ENCODE measurements around the gene ME3. TPM values are rescaled to one million over a fixed set of nuclear protein-coding genes. Genes with fewer than 3 reads are reported as not detected.

The ME3 gene
- polyA plus RNA-seq, 2 of the 4 experiments (the other 2 are of a cell fraction), result 19.7 to 22.3 TPM

- TF ChIP-seq ELK1 (IDR thresholded peaks at IDR 0.05; ENCODE audit: low read depth, low read length), result no peak
- TF ChIP-seq SMC3 (IDR thresholded peaks at IDR 0.05), result 0 out of 3 replicates have a peak, but pooled peaks have one; percentile 12
- TF ChIP-seq PHF8 (IDR thresholded peaks at IDR 0.05; ENCODE audit: borderline replicate concordance, low read depth), result no peak
- peak; percentile 45; the same call in 1 of the 2 replicates for TF ChIP-seq HOXB5 (CRISPR knock-in tag; IDR thresholded peaks at IDR 0.05)
- peak; percentile 50 to 82; a peak in 3 of 5 replicates for TF ChIP-seq EP300 (IDR thresholded peaks at IDR 0.05)
- TF ChIP-seq GATA3 (IDR thresholded peaks at IDR 0.05; ENCODE audit: borderline replicate concordance), result peak; percentile 96
- TF ChIP-seq RARB (CRISPR knock-in tag; IDR thresholded peaks at IDR 0.05), result no peak
- TF ChIP-seq HMGXB4 (CRISPR knock-in tag; IDR thresholded peaks at IDR 0.05; ENCODE audit: borderline replicate concordance), result no peak
- peak; percentile 17; the same call in 1 of the 2 replicates for TF ChIP-seq FOXS1 (CRISPR knock-in tag; IDR thresholded peaks at IDR 0.05)
- TF ChIP-seq, protein P1, sequence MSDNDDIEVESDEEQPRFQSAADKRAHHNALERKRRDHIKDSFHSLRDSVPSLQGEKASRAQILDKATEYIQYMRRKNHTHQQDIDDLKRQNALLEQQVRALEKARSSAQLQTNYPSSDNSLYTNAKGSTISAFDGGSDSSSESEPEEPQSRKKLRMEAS (IDR thresholded peaks at IDR 0.05), result peak; percentile 76
- TF ChIP-seq, protein P2, sequence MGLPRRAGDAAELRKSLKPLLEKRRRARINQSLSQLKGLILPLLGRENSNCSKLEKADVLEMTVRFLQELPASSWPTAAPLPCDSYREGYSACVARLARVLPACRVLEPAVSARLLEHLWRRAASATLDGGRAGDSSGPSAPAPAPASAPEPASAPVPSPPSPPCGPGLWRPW (IDR thresholded peaks at IDR 0.05), result no peak
- TF ChIP-seq HOXB13 (CRISPR knock-in tag; IDR thresholded peaks at IDR 0.05; ENCODE audit: low read depth), result no peak; the same call in 1 of the 2 replicates
- TF ChIP-seq, protein P3, sequence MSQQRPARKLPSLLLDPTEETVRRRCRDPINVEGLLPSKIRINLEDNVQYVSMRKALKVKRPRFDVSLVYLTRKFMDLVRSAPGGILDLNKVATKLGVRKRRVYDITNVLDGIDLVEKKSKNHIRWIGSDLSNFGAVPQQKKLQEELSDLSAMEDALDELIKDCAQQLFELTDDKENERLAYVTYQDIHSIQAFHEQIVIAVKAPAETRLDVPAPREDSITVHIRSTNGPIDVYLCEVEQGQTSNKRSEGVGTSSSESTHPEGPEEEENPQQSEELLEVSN (IDR thresholded peaks at IDR 0.05; ENCODE audit: borderline replicate concordance, low read depth), result peak; percentile 30; the same call in 1 of the 2 replicates
- TF ChIP-seq ESRRA (IDR thresholded peaks at IDR 0.05; ENCODE audit: borderline replicate concordance, low read length), result no peak
- TF ChIP-seq FOSB (CRISPR knock-in tag; IDR thresholded peaks at IDR 0.05), result no peak
- no peak for TF ChIP-seq TFCP2L1 (CRISPR knock-in tag; IDR thresholded peaks at IDR 0.05)
- TF ChIP-seq FOSL2 (IDR thresholded peaks at IDR 0.05), result peak; percentile 54; the same call in 1 of the 2 replicates
- TF ChIP-seq FOSL2 (CRISPR knock-in tag; IDR thresholded peaks at IDR 0.05), result peak; percentile 92
- TF ChIP-seq ZFP36 (IDR thresholded peaks at IDR 0.05; ENCODE audit: borderline replicate concordance, partially characterized antibody), result no peak
- TF ChIP-seq, protein P4, sequence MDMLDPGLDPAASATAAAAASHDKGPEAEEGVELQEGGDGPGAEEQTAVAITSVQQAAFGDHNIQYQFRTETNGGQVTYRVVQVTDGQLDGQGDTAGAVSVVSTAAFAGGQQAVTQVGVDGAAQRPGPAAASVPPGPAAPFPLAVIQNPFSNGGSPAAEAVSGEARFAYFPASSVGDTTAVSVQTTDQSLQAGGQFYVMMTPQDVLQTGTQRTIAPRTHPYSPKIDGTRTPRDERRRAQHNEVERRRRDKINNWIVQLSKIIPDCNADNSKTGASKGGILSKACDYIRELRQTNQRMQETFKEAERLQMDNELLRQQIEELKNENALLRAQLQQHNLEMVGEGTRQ (IDR thresholded peaks at IDR 0.05), result no peak
- no peak for TF ChIP-seq CHD4 (IDR thresholded peaks at IDR 0.05; ENCODE audit: borderline replicate concordance)
- TF ChIP-seq, protein P5, sequence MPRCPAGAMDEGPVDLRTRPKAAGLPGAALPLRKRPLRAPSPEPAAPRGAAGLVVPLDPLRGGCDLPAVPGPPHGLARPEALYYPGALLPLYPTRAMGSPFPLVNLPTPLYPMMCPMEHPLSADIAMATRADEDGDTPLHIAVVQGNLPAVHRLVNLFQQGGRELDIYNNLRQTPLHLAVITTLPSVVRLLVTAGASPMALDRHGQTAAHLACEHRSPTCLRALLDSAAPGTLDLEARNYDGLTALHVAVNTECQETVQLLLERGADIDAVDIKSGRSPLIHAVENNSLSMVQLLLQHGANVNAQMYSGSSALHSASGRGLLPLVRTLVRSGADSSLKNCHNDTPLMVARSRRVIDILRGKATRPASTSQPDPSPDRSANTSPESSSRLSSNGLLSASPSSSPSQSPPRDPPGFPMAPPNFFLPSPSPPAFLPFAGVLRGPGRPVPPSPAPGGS (IDR thresholded peaks at IDR 0.05), result 0 out of 3 replicates have a peak, but pooled peaks have one; percentile 39
- no peak for TF ChIP-seq MAZ (IDR thresholded peaks at IDR 0.05; ENCODE audit: borderline replicate concordance, low read depth, low read length)
- peak in 1 of 2 experiments; percentile 60; a peak in 1 of 4 replicates for TF ChIP-seq CEBPB (IDR thresholded peaks at IDR 0.05)
- TF ChIP-seq REST (IDR thresholded peaks at IDR 0.05), result no peak
- TF ChIP-seq, protein P6, sequence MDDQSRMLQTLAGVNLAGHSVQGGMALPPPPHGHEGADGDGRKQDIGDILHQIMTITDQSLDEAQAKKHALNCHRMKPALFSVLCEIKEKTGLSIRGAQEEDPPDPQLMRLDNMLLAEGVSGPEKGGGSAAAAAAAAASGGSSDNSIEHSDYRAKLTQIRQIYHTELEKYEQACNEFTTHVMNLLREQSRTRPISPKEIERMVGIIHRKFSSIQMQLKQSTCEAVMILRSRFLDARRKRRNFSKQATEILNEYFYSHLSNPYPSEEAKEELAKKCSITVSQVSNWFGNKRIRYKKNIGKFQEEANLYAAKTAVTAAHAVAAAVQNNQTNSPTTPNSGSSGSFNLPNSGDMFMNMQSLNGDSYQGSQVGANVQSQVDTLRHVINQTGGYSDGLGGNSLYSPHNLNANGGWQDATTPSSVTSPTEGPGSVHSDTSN (IDR thresholded peaks at IDR 0.05), result peak; percentile 72; the same call in 1 of the 2 replicates
- no peak for TF ChIP-seq MYC (IDR thresholded peaks at IDR 0.05; ENCODE audit: borderline replicate concordance, low read length)
- peak; percentile 95 for TF ChIP-seq MAFK (IDR thresholded peaks at IDR 0.05; ENCODE audit: partially characterized antibody)
- no peak for TF ChIP-seq EHF (CRISPR knock-in tag; IDR thresholded peaks at IDR 0.05)
Observed at GRCh38 chr11:86719781-86720463, 47.5 kb upstream of the ME3 start (continued).

Measured in A549 (cell line).